ENCODE measurements around the gene TMOD3. TPM values are rescaled to one million over a fixed set of nuclear protein-coding genes. Genes with fewer than 3 reads are reported as not detected.

The TMOD3 gene
- total and polyA plus RNA-seq, 4 donors: 12.4 to 108 (median 41.1) TPM

- no peak overlapping the region for H3K27ac ChIP-seq (ENCODE audit: low read depth in 1 of 2, low read length in 1 of 2)
- ATAC-seq (ENCODE audit: insufficient read depth, low FRiP score) (no peak), DNase-seq (no peak)
- H3K9me3 ChIP-seq (ENCODE audit: control insufficient read depth in 4 of 4, insufficient read depth in 3 of 4, low read length in 3 of 4): peaks cover 0 to 2% (median 0%) of the 10 kb centered on the region in 4 donors
- no peak overlapping the region for H3K9ac ChIP-seq (ENCODE audit: insufficient read depth in 1 of 2, low read length in 2 of 2)
- no peaks in the 10 kb centered on the region for H3K4me1 ChIP-seq (ENCODE audit: control insufficient read depth in 5 of 5, insufficient read depth in 5 of 5, low read length in 5 of 5)
- no peak for TF ChIP-seq CTCF (IDR thresholded peaks at IDR 0.05; ENCODE audit: control extremely low read depth, extremely low read depth)
- no peak overlapping the region for H3K4me3 ChIP-seq
- 45 to 95% methylated on average over 2 of the region's 2 CpGs for WGBS, 2 donors
- peaks cover 34 to 49% (median 42%) of the 10 kb centered on the region in 4 donors for H3K36me3 ChIP-seq (ENCODE audit: control insufficient read depth in 4 of 4, insufficient read depth in 4 of 4, low read length in 4 of 4)
- H3K27me3 ChIP-seq (ENCODE audit: control insufficient read depth in 3 of 3, insufficient read depth in 3 of 3, low read length in 2 of 3): no peaks in the 10 kb centered on the region
Observed at GRCh38 chr15:51947124-51947523, 117.7 kb downstream of the TMOD3 start.

GRCh38 chr15:51952805-51953204 is 123.4 kb downstream of the TMOD3 start:
- no peak for TF ChIP-seq CTCF (IDR thresholded peaks at IDR 0.05; ENCODE audit: control extremely low read depth, extremely low read depth)
- Histone ChIP-seq H3K27me3 (ENCODE audit: control insufficient read depth in 3 of 3, insufficient read depth in 3 of 3, low read length in 2 of 3) (no peaks in the 10 kb centered on the region), H3K4me3 (no peak overlapping the region), H3K9ac (ENCODE audit: insufficient read depth in 1 of 2, low read length in 2 of 2) (no peak overlapping the region), H3K4me1 (ENCODE audit: control insufficient read depth in 5 of 5, insufficient read depth in 5 of 5, low read length in 5 of 5) (no peaks in the 10 kb centered on the region), H3K9me3 (ENCODE audit: control insufficient read depth in 4 of 4, insufficient read depth in 3 of 4, low read length in 3 of 4) (peaks cover 0 to 2% (median 0%) of the 10 kb centered on the region in 4 donors), H3K27ac (ENCODE audit: low read depth in 1 of 2, low read length in 1 of 2) (no peak overlapping the region), H3K36me3 (ENCODE audit: control insufficient read depth in 4 of 4, insufficient read depth in 4 of 4, low read length in 4 of 4) (peaks cover 39 to 51% (median 45%) of the 10 kb centered on the region in 4 donors)
- 98 to 99% methylated on average over 3 of the region's 3 CpGs for WGBS, 2 donors
- DNase-seq (no peak), ATAC-seq (ENCODE audit: insufficient read depth, low FRiP score) (no peak)

- Histone ChIP-seq H3K4me1 (ENCODE audit: control insufficient read depth in 5 of 5, insufficient read depth in 5 of 5, low read length in 5 of 5) (no peaks in the 10 kb centered on the region), H3K4me3 (no peak overlapping the region), H3K9ac (ENCODE audit: insufficient read depth in 1 of 2, low read length in 2 of 2) (no peak overlapping the region), H3K9me3 (ENCODE audit: control insufficient read depth in 4 of 4, insufficient read depth in 3 of 4, low read length in 3 of 4) (no peaks in the 10 kb centered on the region), H3K36me3 (ENCODE audit: control insufficient read depth in 4 of 4, insufficient read depth in 4 of 4, low read length in 4 of 4) (peaks cover 30 to 46% (median 35%) of the 10 kb centered on the region in 4 donors), H3K27me3 (ENCODE audit: control insufficient read depth in 3 of 3, insufficient read depth in 3 of 3, low read length in 2 of 3) (no peaks in the 10 kb centered on the region), H3K27ac (ENCODE audit: low read depth in 1 of 2, low read length in 1 of 2) (no peak overlapping the region)
- DNase-seq (no peak), ATAC-seq (ENCODE audit: insufficient read depth, low FRiP score) (no peak)
- 93 to 98% methylated on average over 3 of the region's 3 CpGs for WGBS, 2 donors
- TF ChIP-seq CTCF (IDR thresholded peaks at IDR 0.05; ENCODE audit: control extremely low read depth, extremely low read depth): no peak
Observed at GRCh38 chr15:51955504-51955903, 126.1 kb downstream of the TMOD3 start.

Small RNA genes lying within 50 kb of the gene (small RNA-seq; reads per million reads assigned to genes)
- not detected for gene AC090971.5 (ENCODE audit: low replicate concordance)
- not detected for gene RF00017 (ENCODE audit: low replicate concordance)
- not detected for gene RF00019 (ENCODE audit: low replicate concordance)
- not detected for gene RNU6-90P (ENCODE audit: low replicate concordance)

Other genes with a start within 250 kb of the TMOD3 start
- gene DMXL2, start 206.9 kb upstream of the TMOD3 start, total RNA-seq: 100 to 1,000 TPM in 1 of 2 donors, 10 to 100 TPM in 1; 49.4 to 105 TPM
- gene DMXL2, start 206.9 kb upstream of the TMOD3 start, polyA plus RNA-seq: 100 to 1,000 TPM in 1 of 2 donors, 10 to 100 TPM in 1; 40.9 to 101 TPM
- 1 to 10 TPM in 1 of 2 donors, under 1 TPM in 1; 0.37 to 1.3 TPM for gene SCG3, start 148.2 kb upstream of the TMOD3 start, total RNA-seq
- under 1 TPM; 0.14 to 0.15 TPM for gene SCG3, start 148.2 kb upstream of the TMOD3 start, polyA plus RNA-seq
- gene LYSMD2, start 92.0 kb upstream of the TMOD3 start, total RNA-seq: 10 to 100 TPM in 1 of 2 donors, 1 to 10 TPM in 1; 8.1 to 12.9 TPM
- gene LYSMD2, start 92.0 kb upstream of the TMOD3 start, polyA plus RNA-seq: 10 to 100 TPM; 14.4 to 17.4 TPM
- 10 to 100 TPM in 1 of 2 donors, 1 to 10 TPM in 1; 9.4 to 10.4 TPM for gene TMOD2, start 78.1 kb upstream of the TMOD3 start, total RNA-seq
- gene TMOD2, start 78.1 kb upstream of the TMOD3 start, polyA plus RNA-seq: 1 to 10 TPM; 1.5 to 2.1 TPM
- 10 to 100 TPM; 12.4 to 25.4 TPM for gene LEO1, start 142.1 kb downstream of the TMOD3 start, total RNA-seq
- 10 to 100 TPM in 1 of 2 donors, 1 to 10 TPM in 1; 7.1 to 12.3 TPM for gene LEO1, start 142.1 kb downstream of the TMOD3 start, polyA plus RNA-seq
- 10 to 100 TPM; 28.0 to 39.8 TPM for gene MAPK6, start 189.6 kb downstream of the TMOD3 start, total RNA-seq
- gene MAPK6, start 189.6 kb downstream of the TMOD3 start, polyA plus RNA-seq: 10 to 100 TPM in 1 of 2 donors, 1 to 10 TPM in 1; 5.4 to 21.2 TPM

Data from lung (tissue), 13 donors.